GM19240 (cell line): Measurements from ENCODE around the gene MAPK13.
"Not testable (repeated sequence)": the region's sequence is repeated elsewhere in the genome, so short reads cannot be mapped to it uniquely, and the experiment has no call there.

Experiments used
- DNase-seq: peaks from one replicate; pipeline ENCODE4 v3.0.0; 2011; ENCODE audit warnings: low spot score; ENCODE audit not compliant: insufficient read length

Gene MAPK13

DNA sequence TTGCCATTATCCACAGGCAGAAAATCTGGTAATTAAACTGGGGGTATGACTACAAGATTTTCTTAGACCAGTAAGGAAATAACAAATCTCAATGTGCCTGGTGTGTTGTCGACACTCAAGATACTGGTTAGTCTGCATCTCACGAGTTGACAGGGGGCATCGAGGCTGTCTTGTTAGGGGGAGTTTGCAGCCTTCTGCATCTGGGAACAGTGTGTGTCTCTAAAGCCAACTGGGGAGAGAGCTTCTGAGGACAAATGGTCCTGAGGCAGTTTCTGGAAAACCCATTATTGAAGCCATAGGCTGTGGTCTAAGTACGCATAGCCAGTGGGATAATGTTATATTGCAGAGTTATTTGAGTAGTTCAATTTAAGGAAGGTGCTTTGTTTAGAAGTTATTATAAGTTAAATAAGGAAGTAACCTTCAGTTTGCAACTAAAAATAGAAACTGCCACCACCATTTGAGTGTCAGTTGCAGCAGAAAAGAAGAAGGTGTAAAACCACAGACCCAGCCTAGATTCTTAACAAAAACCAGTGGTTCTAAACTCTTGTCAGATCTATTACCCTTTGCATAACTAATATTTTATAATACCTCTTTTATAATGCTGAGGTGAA lies 15.4 kb upstream of the MAPK13 start:
- DNase-seq: no peak

DNA sequence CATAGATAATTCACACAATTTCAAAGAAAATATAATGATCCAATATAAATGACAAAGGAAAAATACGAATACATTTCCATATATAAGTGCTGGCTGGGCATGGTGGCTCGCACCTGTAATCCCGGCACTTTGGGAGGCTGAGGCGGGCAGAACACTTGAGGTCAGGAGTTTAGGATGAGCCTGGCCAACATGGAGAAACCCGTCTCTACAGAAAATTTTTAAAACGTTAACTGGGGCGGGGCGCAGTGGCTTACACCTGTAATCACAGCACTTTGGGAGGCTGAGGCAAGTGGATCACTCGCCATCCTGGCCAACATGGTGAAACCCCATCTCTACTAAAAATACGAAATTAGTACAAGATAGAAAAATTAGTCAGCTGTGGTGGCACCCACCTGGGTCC lies 14.9 kb upstream of the MAPK13 start:
- DNase-seq: no peak

DNA sequence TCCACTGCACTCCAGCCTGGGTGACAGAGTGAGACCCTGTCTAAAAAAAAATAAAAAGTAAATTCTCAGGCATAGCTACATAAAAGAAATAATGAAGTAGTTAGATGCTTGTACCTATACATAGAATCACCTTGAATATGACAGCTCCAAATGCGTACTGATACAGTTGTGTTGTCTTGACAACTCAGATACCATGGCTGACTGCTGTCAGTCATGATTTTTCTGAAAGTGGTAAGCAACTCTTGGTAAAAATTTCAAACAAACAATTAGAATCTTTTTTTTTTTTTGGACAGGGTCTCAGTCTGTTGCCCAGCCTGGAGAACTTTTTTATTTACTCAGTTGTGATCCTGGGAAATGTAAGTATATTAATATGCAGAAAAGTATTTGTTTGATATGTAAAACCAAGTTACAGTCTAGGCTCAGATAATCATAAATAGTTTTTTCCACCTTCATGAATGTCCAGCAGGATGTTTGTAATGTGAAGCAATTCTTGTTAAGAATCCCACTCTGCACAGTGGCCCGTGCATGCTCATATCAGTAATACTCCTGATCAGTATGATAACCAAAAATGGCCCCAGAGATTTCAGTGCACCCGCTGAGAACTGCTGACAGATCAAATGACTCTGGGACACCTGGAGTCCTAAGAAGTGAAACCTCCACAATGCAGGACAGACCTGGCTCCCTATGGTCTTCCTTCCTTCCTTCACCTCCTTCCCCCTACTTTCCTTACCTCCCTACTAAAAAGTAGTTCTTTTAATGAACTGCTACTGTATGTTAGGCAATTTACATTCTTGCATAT lies 14.0 kb upstream of the MAPK13 start:
- DNase-seq: no peak

DNA sequence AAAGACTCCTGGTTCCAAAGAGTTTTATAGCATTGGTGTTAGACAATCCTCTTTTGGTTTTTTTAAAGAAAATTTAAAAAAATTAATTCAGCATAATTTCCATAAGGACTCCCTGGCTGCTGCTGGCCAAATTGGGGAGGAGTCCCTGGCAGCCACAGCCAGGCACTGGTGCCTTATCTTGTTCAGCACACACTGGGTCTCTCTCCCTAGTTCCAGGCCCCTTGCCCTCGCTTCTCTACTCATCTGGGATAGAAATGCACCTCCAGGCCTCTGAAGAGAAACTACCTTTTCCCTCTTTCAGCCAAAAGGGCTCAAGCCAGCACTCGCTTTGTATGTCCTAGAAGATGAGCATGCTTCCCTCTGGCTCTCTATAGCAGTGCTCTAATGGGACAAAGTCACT lies 13.4 kb upstream of the MAPK13 start:
- DNase-seq: no peak

DNA sequence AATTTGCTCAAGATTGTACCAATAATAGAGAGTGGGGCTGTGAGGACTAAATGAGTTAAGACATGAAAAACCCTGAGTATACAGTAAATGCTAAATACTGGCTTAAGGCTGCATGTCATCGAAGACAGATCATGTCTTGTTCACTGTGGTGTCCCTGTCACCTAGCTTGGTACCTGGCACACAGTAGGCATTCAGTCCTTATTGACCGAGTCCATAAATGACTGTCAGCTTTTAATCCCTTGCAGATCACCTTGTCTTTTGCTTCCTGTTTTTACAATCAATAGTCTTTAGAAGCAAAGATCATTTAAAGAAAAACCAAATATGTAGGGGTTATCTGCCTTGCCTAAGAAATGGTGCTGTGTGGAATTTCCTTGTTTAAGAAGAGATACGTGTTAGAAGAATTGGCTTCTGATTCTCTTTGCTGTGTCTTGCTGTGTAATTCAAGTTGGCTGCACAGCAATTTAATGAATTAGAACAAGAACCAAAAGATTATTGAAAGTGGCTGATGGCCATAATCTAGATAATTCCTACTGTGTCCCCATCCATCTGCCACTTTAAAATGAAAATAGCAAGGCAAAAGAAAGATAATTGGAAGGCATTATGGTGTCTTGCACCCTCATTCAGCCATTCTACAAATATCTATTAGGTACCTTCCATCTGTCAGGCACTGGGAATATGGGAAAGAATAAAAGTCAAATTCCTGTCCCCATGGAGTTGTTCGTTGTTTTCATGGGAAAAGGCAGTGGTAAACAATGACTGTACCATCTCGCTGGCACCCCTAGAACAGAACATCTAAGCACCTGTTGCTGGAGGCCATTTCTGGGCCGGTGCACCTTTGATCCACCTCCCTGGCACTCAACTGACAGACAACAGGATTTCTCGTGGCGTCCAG lies 12.4 kb upstream of the MAPK13 start:
- no peak for DNase-seq

DNA sequence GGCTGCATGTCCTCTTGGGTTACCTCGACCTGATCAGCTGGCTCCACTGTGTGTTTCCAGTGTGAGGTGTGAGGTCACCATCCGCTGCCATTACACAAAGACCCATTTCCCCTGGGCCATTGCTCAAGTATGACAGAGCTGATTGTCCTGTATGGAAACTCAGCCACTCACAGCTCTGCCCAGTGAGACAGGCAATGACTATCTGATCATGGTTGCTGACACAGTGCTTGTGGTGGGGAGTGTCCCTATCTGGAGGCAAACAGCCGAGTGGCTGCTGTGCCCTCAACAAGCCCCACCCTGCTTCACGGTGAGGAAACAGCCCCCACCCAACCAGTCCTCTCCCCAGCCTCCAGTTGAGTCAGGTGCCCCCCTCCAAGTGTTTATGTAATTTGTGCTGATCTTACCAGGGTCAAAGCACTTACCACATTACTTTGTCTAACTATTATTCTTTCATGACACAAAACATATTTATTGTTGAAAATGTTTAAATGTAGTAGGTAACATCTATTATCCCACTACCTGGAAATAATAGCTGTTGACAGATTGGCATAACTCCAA lies 11.7 kb upstream of the MAPK13 start:
- DNase-seq: no peak

DNA sequence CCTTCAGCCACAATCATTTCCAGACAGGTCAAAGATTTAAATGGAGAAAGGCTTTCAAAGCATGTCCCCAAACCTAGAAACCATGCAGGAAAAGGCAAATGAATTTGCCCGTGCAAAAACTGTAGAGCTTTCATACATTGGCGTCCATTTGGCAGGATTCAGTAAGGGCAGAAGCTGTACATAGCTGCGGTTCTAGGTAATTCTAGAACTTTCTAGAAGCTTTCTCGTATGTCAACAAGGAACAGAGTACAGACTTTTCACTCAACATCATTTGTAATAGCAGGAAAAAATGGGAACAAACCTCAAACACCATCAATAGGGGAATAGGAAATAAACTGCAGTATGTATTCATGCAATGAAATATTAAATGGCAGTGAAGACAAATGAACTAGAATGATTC lies 11.1 kb upstream of the MAPK13 start:
- no peak for DNase-seq

DNA sequence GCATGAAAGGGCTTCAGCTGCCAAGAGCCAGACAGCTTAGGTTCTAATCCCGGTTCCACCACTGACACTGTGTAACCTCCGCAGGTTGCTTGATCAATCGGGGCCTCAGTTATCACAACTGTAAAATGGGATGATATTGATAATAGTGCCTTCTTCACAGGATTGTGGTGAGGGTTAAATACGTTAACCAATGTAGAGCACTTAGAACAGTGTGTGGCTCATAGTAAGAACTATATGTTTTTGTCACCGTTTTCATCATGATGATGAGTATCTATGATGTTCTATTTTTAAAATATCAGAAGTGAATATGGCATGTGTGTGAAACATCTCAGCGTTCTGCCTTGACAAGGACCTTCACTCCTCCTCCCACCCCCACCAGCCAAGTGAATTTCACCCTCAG lies 10.3 kb upstream of the MAPK13 start:
- DNase-seq: no peak

DNA sequence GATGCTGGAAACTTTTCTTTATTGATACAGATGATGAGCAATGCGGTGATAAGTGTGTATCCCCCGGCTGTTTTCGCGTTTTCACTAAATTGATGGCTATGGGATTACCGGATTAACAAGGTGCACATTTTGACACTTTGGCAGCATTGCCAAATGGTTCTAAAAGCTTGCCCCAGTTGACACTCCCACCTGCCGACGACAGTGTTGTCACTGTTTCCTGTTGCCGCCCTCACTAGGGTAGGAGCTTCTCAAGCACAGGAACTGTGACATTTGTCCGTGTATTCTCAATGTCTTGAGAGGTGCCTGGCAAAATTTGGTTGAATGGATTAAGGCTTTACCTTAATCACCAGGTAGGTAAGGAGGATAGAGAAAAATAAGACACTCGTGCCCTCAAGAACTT lies 9.8 kb upstream of the MAPK13 start:
- no peak for DNase-seq

DNA sequence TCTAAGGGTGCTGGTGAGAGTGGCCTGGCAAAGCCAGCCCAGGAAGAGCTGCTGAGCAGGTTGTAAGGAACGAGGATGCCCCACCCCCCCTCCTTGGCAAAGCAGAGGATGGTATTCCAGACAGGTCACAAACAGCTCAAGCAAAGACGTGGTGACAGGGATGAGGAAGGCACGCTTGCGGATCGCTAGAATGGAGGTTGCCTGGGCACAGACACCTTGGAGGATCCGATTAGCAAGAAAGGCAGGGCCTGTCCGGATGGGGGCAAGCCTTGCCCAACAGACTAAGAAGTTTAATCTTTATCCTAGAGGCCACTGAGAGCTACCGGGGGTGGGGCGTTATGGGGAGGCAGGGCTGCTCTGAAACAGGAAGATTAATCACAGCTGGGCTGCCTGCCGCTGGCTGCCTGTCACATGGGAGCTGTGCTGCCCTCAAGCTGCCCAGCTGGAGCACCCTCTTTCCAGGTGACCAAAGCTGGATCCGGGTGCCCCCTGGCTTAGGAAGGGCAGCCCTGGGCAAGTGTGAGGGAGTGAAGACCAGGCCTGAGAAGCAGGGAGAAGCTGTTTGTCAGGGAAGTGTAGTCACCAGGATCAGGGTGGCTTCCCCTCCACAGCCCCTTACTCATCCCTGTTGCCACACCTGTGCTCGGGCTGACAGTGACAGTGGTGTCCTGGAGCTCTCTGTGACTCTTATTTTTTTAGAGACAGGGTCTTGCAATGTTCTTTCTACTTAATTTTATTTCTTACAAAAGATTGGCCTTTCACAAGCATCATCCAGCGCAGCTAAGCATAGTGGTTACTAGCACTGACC lies 9.1 kb upstream of the MAPK13 start:
- no peak for DNase-seq

DNA sequence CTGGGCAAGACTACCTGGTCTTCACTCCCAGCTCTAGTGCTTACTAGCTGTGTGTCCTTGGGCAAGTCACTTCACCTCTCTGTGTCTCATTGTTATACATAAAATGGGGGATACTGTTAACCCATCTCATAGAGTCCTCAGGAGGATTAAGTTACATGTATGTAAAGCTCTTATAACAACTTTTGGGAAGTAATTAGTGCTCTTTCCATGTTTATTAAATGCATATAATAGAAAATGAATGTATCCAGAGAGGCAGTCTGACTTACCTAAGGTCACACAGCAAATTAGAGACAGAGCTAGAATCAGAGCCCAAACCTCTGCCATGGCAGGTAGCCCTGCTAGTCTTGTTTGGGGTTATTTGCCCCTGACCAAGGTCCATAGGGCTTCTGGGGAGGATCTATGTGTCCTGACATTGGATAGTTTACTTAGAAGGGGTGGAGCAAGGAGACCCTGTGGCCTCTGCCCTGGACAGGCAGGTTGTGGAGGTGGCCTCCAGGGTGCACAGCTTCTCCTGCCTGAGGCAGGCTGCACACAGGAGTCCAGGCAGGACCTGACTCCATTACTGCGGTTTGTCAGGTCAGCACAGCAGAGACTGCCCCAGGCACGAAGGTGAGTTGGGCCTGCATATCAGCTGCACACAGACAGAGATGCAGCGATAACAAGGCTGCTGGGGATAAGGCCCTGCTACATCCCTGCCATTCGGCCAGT lies 8.4 kb upstream of the MAPK13 start:
- DNase-seq: no peak

DNA sequence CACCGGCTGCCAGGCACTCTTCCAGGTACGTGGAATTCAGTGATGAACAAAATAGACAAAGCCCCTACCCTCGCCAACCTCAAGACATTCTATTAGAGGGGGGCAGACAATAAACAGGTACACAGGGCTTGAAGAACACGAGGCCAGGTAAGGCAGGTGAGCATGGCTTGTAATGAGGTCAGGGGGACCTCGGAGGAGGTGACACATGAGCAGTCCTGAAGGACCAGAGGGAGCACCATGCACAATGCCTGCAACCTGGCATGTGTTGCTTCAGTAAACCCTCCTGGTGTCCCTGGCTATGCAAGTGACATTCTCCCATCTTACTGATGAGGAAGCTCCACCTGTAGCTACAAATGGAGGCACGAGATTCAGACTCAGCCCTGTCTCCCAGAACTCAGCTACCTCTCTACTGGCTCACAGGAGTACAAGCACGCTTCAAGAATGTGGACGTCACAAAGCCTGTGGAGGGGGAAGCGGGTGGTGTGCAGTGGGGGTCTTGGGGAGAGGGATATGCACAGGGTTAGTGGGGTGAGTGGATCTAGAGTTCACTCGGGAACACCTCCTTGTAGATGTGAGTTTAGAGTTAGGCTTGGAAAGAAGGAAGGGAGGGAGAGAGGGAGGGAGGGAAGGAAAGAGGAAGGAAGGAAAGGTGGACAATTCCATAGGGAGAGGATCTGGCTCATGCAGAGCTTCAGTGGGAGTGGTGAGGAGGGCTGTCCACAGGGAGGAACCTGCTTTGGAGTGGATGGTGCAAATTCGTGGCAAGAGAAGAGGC lies 7.6 kb upstream of the MAPK13 start:
- no peak for DNase-seq

DNA sequence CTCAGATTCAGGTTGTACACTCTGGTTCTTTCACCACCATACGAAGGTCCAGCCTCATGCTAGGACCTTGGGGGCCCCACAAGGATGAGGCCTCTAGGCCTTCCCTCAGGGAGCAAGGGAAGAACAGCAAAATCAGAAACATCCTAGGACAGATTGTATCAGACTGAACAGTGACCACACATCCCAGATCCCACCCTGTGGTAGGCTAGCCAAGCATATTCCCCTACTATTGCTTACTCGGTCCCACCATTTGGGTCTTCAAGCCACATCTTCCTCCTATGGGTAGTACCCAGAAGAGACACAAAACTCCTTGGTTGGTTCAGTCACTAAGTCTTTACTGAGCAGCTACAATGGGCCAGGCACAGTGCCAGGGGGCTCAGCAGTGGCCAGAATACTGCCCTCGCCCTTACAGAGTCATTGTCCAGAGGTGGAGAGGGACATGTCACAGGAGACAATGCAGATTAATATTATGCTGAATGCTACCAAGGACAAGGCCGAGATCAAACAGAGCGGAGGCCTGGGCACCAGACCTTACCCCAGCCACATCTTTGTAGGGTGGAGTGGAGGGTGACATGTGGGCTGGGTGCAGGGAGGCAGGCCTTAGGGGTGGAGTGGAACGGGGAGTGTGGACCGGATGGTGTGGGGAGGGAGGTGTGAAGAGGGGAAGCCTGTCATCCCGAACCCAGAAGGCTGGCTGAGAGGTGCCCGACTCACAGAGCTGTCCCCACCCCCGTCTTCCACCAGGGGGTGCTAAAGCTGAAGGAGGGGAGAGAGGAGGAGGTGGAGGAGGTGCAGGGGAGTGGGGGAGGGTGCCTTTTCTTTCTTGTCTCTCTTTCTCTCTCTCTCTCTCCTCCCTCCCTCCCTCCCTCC lies 6.8 kb upstream of the MAPK13 start:
- peak; percentile 50 for DNase-seq

DNA sequence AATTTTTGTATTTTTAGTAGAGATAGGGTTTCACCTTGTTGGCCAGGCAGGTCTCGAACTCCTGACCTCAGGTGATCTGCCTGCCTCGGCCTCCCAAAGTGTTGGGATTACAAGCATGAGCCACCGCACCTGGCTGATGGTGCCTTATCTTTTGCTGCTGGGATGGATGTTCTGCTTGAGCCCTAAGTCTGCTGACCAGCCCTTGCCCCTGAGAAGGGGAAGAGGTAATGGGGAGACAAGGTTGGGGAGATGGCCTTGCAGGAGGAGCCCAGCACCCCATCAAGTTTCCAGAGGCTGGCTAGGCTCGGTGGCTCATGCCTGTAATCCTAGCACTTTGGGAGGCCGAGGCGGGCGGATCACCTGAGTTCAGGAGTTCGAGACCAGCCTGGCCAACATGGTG lies 6.0 kb upstream of the MAPK13 start:
- DNase-seq: not testable (repeated sequence)

DNA sequence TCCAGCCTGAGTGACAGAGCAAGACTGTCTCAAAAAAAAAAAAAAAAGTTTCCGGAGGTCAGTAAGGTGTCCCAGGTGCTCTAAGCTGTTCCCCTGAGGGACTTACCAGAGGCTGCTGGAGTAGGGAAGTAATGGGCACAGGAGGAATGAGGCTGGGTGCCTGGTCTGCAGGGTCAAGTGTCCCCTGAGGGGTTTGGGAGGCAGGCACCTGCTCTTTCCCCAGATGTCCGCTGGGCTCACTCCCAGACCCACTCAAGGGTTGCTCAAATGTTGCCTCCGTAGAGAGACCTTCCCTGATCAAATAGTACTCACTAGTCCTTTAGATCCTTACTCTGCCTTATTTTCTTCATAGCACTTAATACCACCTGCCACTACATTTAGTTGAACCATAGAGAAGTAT lies 5.4 kb upstream of the MAPK13 start:
- DNase-seq: no peak

DNA sequence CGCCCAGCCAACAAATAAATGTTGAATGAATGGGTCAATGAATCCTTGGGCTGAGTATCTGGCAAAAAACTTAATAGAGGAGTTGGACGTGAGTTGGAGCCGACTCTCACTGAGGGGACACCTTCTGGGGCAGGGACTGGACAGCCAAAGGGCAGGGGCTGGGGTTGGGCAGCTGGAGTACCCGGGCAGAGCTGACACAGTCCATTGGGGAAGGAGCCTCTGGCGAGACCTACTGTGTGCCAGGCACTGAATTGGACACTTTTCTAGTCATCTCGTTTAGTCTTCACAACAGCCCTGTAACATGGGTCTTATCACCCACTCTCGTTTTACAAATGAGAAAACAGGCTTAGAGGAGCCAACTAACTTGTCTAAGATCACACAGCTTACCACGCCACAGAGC lies 4.7 kb upstream of the MAPK13 start:
- DNase-seq: no peak

DNA sequence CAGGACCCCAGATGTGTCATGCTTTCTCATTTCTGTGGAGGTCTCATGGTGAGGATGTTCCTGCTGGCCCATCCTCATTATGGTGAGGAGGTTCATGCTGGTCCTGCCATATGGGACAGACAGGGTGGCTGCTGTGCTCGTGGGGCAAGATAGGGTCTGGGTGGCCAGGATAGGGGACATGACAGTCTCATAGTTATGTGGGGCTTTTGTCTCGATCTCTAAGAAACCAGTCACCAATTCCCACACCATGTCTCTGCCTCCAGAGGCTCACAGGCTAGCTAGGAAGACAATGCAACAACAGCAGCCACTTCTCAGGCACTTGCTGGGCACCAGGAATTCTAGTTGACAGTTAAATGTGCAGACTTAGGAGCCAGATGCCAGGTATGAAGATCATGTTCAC lies 4.2 kb upstream of the MAPK13 start:
- DNase-seq: no peak

DNA sequence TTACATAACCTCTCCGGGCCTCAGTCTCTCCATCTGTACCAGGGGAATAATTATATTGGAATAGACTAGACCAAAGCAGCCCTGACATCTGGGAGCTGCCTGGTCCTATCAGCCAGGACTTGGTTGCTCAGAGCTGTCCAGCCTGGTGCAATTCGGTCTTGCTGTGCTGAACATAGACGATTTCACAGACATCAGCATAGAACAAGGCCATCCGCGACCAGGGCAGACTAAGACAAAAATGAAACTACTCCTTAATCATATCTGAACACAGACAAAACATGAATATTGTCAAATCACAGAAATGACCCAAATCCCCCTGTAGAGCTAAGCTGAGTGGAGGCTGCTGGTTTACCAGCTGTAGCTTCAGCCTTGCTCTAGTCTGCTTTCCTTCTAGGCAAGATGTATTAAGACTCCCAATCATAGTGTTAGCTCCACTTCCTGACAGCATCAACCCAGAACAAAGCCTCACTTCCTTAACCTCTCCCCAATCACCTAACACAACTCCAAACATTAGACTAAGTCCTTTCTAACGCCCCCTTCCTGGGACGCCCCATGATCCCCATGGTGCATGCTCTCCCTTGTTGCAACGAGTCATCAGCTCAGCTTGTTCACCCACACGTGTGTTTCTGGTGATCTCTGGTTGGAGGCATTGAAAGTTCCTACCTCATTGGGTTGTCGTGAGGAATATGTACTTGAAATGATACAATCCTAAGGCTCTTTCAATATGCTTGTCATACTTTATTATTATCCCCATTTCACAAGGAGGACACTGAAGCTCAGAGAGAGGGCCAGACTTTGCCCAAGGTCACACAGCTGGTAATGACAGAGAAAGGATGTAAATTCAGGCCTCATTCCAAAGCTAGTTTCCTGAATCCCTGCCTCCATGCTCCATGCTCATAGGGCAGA lies 3.5 kb upstream of the MAPK13 start:
- no peak for DNase-seq
